ENCODE results near the gene CTCFL. TPM values are rescaled to one million over a fixed set of nuclear protein-coding genes. Genes with fewer than 3 reads are reported as not detected.
"Not testable (repeated sequence)": the region's sequence is repeated elsewhere in the genome, so short reads cannot be mapped to it uniquely, and the experiment has no call there.

Gene CTCFL
- total and polyA plus RNA-seq, 2 experiments from 2014 or later = not detected

DNA sequence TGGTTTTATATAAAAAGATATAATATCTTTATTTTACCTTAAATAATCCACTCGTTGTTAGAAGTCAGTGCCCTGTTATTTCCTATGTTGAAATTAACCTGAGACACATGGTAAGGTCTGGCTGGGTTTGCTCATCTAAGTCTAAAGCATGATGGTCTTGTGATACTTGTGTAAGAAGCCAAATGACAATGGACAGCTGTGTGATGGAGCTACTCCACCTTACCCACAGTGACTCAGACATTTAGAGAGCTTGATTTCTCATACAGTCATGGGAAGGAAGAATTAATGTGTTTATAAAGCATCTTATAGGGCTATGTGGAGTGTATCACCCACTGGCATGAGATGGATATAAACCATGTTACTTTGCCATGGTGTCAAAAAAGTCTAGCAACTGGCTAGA is 11.7 kb downstream of the CTCFL start:
- Histone ChIP-seq H3K4me3 (no peak overlapping the region), H3F3A (ENCODE audit: insufficient read depth) (no peaks in the 10 kb centered on the region), H3K9ac (no peak overlapping the region), H3K36me3 (ENCODE audit: low read depth) (no peaks in the 10 kb centered on the region), H3K4me2 (ENCODE audit: unreplicated experiment) (no peak overlapping the region), H3K27me3 (replicated peaks; ENCODE audit: insufficient read depth) (peaks cover 24% of the 10 kb centered on the region), H3K9me2 (ENCODE audit: insufficient read depth) (no peaks in the 10 kb centered on the region), H4K20me1 (ENCODE audit: insufficient read depth) (no peaks in the 10 kb centered on the region), H3K4me1 (ENCODE audit: insufficient read depth) (no peaks in the 10 kb centered on the region), H3K27ac (no peak overlapping the region), H3K9me3 (ENCODE audit: low read depth) (no peaks in the 10 kb centered on the region), H2AFZ (no peak overlapping the region), H3K79me2 (ENCODE audit: insufficient read depth) (no peaks in the 10 kb centered on the region)
- no peak for TF ChIP-seq EZH2phosphoT487 (IDR thresholded peaks at IDR 0.05; ENCODE audit: insufficient read depth, low read depth)
- TF ChIP-seq EZH2 (IDR thresholded peaks at IDR 0.05; ENCODE audit: insufficient read depth, poor library complexity, severe bottlenecking) = no peak
- WGBS, 2 experiments (ENCODE audit: low coverage in 1 of 2, low lambda C conversion rate in 2 of 2, missing lambda C conversion rate in 2 of 2) = 20 to 33% methylated on average over 1 of the region's 1 CpG
- in situ Hi-C loops (cut with MboI) = loop anchor here (5.0 kb wide), 1 partner anchor 699 kb away; no protein-coding TSS in a partner anchor
- peak; percentile 53 for DNase-seq

DNA sequence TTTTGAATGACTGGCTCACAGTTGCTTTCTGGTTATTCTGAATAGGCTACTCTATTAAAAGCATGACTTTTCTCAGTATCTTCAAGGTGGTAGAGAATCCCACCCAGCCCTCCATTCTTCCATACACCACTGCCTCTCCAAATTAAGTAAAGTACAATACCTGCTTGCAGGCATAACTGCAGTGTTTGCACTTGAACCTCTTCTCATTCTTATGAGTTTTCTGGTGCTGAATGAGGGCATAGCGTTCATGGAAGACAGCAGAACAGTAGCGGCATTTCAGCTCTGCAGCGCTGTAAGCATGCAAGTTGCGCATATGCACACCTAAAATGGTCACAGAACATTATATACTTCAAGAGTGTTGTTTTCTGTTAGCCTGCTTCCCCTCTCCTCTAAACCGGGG is 12.5 kb downstream of the CTCFL start:
- Histone ChIP-seq H2AFZ (no peak overlapping the region), H3K27ac (no peak overlapping the region), H3K27me3 (replicated peaks; ENCODE audit: insufficient read depth) (peaks cover 17% of the 10 kb centered on the region), H3K4me1 (ENCODE audit: insufficient read depth) (no peaks in the 10 kb centered on the region), H3K79me2 (ENCODE audit: insufficient read depth) (no peaks in the 10 kb centered on the region), H3K36me3 (ENCODE audit: low read depth) (no peaks in the 10 kb centered on the region), H3K9me2 (ENCODE audit: insufficient read depth) (no peaks in the 10 kb centered on the region), H3K4me3 (no peak overlapping the region), H3F3A (ENCODE audit: insufficient read depth) (no peaks in the 10 kb centered on the region), H3K9me3 (ENCODE audit: low read depth) (no peaks in the 10 kb centered on the region), H4K20me1 (ENCODE audit: insufficient read depth) (no peaks in the 10 kb centered on the region), H3K9ac (no peak overlapping the region), H3K4me2 (ENCODE audit: unreplicated experiment) (no peak overlapping the region)
- in situ Hi-C loops (cut with MboI) = loop anchor here (5.0 kb wide), 1 partner anchor 700 kb away; no protein-coding TSS in a partner anchor
- DNase-seq = no peak
- TF ChIP-seq EZH2 (IDR thresholded peaks at IDR 0.05; ENCODE audit: insufficient read depth, poor library complexity, severe bottlenecking) (no peak), EZH2phosphoT487 (IDR thresholded peaks at IDR 0.05; ENCODE audit: insufficient read depth, low read depth) (no peak)
- 77 to 78% methylated on average over 5 of the region's 5 CpGs for WGBS, 2 experiments (ENCODE audit: low coverage in 1 of 2, low lambda C conversion rate in 2 of 2, missing lambda C conversion rate in 2 of 2)

DNA sequence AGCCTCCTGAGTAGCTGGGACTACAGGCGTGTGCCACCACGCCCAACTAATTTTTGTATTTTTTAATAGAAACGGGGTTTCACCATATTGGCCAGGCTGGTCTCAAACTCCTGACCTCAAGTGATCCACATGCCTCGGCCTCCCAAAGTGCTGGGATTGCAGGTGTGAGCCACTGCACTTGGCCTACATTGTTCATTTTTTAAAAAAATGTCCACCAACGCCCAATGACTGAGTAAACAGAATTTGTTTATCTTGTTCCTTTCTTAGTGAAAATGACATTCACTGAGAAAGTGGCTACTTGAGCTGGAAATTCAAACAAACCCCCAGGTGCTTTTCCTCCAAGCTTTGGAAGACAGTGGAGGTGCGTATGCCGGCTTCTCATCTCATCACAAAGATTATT is 13.2 kb downstream of the CTCFL start:
- not testable (repeated sequence) for H3K4me2 ChIP-seq (ENCODE audit: unreplicated experiment); H3K4me1 ChIP-seq (ENCODE audit: insufficient read depth); H3K27ac ChIP-seq; H3K79me2 ChIP-seq (ENCODE audit: insufficient read depth); H3K9me3 ChIP-seq (ENCODE audit: low read depth); H3K9me2 ChIP-seq (ENCODE audit: insufficient read depth); H2AFZ ChIP-seq; H3K9ac ChIP-seq; DNase-seq; H3F3A ChIP-seq (ENCODE audit: insufficient read depth); H4K20me1 ChIP-seq (ENCODE audit: insufficient read depth); H3K36me3 ChIP-seq (ENCODE audit: low read depth); H3K4me3 ChIP-seq
- in situ Hi-C loops (cut with MboI) = loop anchor here (5.0 kb wide), 1 partner anchor 701 kb away; no protein-coding TSS in a partner anchor
- H3K27me3 ChIP-seq (replicated peaks; ENCODE audit: insufficient read depth) = peaks cover 17% of the 10 kb centered on the region
- 79 to 83% methylated on average over 7 of the region's 7 CpGs for WGBS, 2 experiments (ENCODE audit: low coverage in 1 of 2, low lambda C conversion rate in 2 of 2, missing lambda C conversion rate in 2 of 2)

DNA sequence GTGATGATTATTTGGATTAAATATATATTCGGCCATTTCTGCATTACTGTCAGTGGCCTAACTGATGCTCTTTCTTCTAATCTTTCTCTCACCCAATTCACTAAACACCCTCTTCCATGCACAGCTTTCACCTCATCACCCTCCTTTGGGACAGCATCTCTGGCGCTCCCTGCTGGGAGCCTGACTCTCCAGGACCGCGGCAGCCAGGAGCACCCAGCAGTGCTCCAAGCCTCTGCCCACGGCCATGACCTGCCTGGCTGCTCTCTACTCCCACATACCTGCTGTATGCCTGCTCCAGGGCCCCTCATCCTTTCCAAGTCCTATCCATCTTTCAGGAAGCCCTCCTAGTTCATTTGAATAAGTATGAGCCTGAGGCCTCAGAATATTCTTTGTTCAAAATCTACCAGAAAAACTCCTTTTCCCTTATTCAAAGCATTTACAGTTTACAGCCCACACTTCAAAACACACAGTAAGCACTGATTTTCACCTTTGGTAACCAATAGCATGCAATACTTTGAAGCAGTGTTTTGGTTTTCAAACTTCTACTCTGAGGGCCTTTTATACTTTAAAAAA is 15.2 kb downstream of the CTCFL start:
- Histone ChIP-seq H3K36me3 (ENCODE audit: low read depth) (no peaks in the 10 kb centered on the region), H3K27me3 (replicated peaks; ENCODE audit: insufficient read depth) (peaks cover 16% of the 10 kb centered on the region), H3K9me3 (ENCODE audit: low read depth) (no peaks in the 10 kb centered on the region), H4K20me1 (ENCODE audit: insufficient read depth) (no peaks in the 10 kb centered on the region), H3K79me2 (ENCODE audit: insufficient read depth) (no peaks in the 10 kb centered on the region), H3K27ac (no peak overlapping the region), H3K4me3 (no peak overlapping the region), H2AFZ (no peak overlapping the region), H3K4me1 (ENCODE audit: insufficient read depth) (no peaks in the 10 kb centered on the region), H3F3A (ENCODE audit: insufficient read depth) (no peaks in the 10 kb centered on the region), H3K9ac (no peak overlapping the region), H3K9me2 (ENCODE audit: insufficient read depth) (no peaks in the 10 kb centered on the region), H3K4me2 (ENCODE audit: unreplicated experiment) (no peak overlapping the region)
- WGBS, 2 experiments (ENCODE audit: low coverage in 1 of 2, low lambda C conversion rate in 2 of 2, missing lambda C conversion rate in 2 of 2) = 64 to 74% methylated on average over 5 of the region's 5 CpGs
- in situ Hi-C loops (cut with MboI) = loop anchor here (5.0 kb wide), 1 partner anchor 703 kb away; no protein-coding TSS in a partner anchor
- DNase-seq = peak; percentile 30
- TF ChIP-seq EZH2phosphoT487 (IDR thresholded peaks at IDR 0.05; ENCODE audit: insufficient read depth, low read depth) = no peak
- TF ChIP-seq EZH2 (IDR thresholded peaks at IDR 0.05; ENCODE audit: insufficient read depth, poor library complexity, severe bottlenecking) = no peak

DNA sequence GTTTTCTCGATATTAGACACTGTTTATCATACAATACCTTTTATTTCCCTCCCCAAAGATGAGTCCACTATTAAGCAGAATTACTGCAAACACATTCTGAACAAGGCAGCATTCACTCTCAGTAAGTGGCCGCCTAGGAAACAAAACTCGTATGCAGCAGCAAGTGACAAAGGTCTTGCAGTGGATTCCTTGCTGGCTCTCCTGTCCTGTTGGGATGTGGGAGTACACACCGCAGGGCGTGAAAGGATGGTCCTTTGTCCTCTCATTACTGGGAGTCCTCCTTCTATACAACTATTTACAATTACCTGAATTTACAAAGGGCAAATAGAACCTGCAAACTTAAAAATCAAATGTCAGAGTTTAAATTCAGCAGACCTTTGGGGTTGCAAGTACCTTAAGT is 16.1 kb downstream of the CTCFL start:
- Histone ChIP-seq H3K9ac (no peak overlapping the region), H3K79me2 (ENCODE audit: insufficient read depth) (no peaks in the 10 kb centered on the region), H3K4me2 (ENCODE audit: unreplicated experiment) (no peak overlapping the region), H3K4me1 (ENCODE audit: insufficient read depth) (no peaks in the 10 kb centered on the region), H3K27me3 (replicated peaks; ENCODE audit: insufficient read depth) (peaks cover 16% of the 10 kb centered on the region), H4K20me1 (ENCODE audit: insufficient read depth) (no peaks in the 10 kb centered on the region), H3K9me3 (ENCODE audit: low read depth) (no peaks in the 10 kb centered on the region), H2AFZ (no peak overlapping the region), H3K27ac (no peak overlapping the region), H3K36me3 (ENCODE audit: low read depth) (no peaks in the 10 kb centered on the region), H3K9me2 (ENCODE audit: insufficient read depth) (no peaks in the 10 kb centered on the region), H3F3A (ENCODE audit: insufficient read depth) (no peaks in the 10 kb centered on the region), H3K4me3 (no peak overlapping the region)
- DNase-seq = no peak
- WGBS, 2 experiments (ENCODE audit: low coverage in 1 of 2, low lambda C conversion rate in 2 of 2, missing lambda C conversion rate in 2 of 2) = 78 to 80% methylated on average over 5 of the region's 5 CpGs
- in situ Hi-C loops (cut with MboI) = no loop called here
- TF ChIP-seq EZH2phosphoT487 (IDR thresholded peaks at IDR 0.05; ENCODE audit: insufficient read depth, low read depth) = no peak
- TF ChIP-seq EZH2 (IDR thresholded peaks at IDR 0.05; ENCODE audit: insufficient read depth, poor library complexity, severe bottlenecking) = no peak

All from GM23248 (cell line).